AG10803 (cell line): ENCODE results near the gene THSD7A.

Source experiments
- DNase-seq: peaks from one replicate; pipeline ENCODE4 v3.0.0; 2010; ENCODE audit warnings: low read depth
- H3K4me3 ChIP-seq: 2 replicates; pipeline ENCODE4 v1.5.1; 2011; ENCODE audit warnings: mild to moderate bottlenecking, low read length, control low read depth
- CTCF ChIP-seq: conservative IDR thresholded peaks from 2 replicates; pipeline ENCODE4 v1.5.1; 2011; ENCODE audit warnings: mild to moderate bottlenecking, low read length, control low read depth, inconsistent platforms

Gene THSD7A

DNA sequence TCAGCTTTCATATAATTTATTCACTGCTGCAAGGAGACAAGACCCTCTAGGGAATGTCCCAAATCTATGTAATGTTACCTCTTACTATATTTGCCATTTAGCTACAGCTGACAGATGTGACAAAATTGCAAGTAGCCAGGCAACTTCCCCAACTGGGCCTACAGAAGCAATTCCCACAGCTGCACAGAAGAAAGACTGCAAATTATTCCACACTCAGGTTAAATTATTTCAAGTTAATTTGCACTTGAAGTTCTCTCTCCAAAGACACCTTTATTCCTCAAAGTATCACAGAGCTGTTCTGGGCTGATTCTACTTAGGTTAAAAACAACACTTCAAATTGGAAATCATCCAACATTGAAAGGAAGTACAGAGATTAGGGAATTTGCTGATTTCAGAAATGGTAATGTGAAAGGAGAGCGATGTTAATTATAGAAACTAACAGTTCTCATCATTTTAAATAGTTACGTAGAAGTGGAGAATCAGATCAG lies 133.6 kb downstream of the THSD7A start:
- no peak for TF ChIP-seq CTCF
- H3K4me3 ChIP-seq: no peak overlapping the region
- no peak for DNase-seq

DNA sequence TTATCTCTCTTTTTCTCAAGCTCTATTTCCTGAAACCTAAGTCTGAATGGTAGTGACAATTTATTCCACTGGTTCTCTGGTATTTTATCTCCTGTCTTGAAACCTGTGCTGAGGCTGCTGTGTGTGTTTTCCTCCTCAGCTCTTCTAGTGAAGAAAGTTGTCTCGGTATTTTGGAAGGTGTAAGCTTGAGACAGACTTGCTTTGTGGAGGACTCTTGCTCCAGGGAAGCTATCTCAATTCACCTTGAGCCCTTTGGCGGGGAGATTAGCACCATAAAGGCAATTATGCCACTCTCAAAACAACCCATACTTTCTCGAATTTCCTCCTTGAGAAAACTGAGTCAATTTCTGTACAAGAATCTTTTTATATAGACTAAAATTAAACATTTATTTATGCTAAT lies 141.6 kb downstream of the THSD7A start:
- H3K4me3 ChIP-seq: no peak overlapping the region
- DNase-seq: no peak
- no peak for TF ChIP-seq CTCF

DNA sequence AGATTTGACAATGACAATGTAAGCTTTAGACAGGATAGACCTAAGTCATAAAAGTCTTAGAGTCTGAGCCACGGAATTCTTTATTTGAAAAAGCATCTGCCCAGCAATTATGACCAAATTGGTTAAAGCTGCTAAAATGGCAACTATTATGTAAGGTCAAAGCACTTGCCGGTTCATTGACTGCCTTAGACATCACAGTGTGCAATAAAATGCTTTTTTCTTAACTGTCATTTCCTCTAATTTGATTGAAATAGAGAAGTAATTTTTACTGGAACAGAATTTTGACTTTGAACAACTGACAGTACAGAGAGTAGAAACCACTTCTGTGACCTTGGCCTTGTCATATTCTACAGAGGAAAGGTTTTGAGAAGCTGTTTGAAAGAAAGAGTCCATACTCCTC lies 142.9 kb downstream of the THSD7A start:
- no peak for DNase-seq
- H3K4me3 ChIP-seq: no peak overlapping the region
- no peak for TF ChIP-seq CTCF

DNA sequence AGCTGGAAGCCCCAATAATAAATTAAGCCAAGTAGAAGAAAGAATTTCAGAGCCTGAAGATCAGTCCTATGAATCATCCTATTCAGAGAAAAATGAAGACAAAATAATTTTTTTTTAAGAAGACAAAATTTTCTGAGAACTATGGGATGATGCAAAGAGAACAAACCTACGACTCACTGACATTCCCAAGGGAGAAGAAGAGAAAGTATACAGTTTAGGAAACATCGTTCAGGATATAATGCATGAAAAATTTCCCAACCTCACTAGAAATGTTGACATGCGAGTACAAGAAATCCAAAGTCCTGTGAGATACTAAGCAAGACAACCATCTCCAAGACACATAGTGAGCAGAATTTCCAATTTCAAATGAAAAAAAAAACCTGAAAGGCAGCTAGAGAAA lies 150.5 kb downstream of the THSD7A start:
- no peak for DNase-seq
- TF ChIP-seq CTCF: no peak
- no peak overlapping the region for H3K4me3 ChIP-seq

GRCh38 chr7:11675163-11675562 lies 156.8 kb downstream of the THSD7A start:
- no peak for DNase-seq
- H3K4me3 ChIP-seq: no peak overlapping the region
- no peak for TF ChIP-seq CTCF

- no peak overlapping the region for H3K4me3 ChIP-seq
- TF ChIP-seq CTCF: no peak
- DNase-seq: no peak
These were observed 163.3 kb downstream of the THSD7A start for GRCh38 chr7:11668727-11669126.

- no peak overlapping the region for H3K4me3 ChIP-seq
- TF ChIP-seq CTCF: no peak
- DNase-seq: no peak
These were observed 164.2 kb downstream of the THSD7A start for GRCh38 chr7:11667810-11668185.
